Measurements from ENCODE around the gene BIN2.

DNA sequence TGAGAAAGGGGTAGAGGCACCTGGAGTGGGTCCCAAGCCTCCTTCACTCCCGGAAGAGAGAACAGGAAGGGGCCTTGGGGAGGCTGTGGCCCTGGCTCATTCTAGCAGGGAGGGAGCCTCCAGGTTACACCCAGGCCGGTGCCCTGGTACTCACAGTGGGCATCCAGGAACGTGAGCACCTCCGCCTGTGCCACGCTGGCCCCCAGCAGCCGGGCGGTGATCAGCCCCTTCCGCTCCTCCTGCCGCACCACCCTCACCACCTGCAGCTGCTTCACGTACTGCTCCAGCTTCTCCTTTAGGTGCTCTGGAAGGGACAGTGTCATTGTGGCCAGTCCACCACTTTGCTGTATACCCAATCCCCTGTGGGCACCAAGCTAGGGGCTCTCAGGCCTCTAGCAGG is 41.3 kb upstream of the BIN2 start:
- TF ChIP-seq, protein P1, sequence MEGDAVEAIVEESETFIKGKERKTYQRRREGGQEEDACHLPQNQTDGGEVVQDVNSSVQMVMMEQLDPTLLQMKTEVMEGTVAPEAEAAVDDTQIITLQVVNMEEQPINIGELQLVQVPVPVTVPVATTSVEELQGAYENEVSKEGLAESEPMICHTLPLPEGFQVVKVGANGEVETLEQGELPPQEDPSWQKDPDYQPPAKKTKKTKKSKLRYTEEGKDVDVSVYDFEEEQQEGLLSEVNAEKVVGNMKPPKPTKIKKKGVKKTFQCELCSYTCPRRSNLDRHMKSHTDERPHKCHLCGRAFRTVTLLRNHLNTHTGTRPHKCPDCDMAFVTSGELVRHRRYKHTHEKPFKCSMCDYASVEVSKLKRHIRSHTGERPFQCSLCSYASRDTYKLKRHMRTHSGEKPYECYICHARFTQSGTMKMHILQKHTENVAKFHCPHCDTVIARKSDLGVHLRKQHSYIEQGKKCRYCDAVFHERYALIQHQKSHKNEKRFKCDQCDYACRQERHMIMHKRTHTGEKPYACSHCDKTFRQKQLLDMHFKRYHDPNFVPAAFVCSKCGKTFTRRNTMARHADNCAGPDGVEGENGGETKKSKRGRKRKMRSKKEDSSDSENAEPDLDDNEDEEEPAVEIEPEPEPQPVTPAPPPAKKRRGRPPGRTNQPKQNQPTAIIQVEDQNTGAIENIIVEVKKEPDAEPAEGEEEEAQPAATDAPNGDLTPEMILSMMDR (IDR thresholded peaks at IDR 0.05), result no peak
- TF ChIP-seq POLR2A (IDR thresholded peaks at IDR 0.05) (no peak), POLR2AphosphoS5 (IDR thresholded peaks at IDR 0.05) (no peak)
